Measurements from ENCODE around the gene TTC12.

The TTC12 gene

DNA sequence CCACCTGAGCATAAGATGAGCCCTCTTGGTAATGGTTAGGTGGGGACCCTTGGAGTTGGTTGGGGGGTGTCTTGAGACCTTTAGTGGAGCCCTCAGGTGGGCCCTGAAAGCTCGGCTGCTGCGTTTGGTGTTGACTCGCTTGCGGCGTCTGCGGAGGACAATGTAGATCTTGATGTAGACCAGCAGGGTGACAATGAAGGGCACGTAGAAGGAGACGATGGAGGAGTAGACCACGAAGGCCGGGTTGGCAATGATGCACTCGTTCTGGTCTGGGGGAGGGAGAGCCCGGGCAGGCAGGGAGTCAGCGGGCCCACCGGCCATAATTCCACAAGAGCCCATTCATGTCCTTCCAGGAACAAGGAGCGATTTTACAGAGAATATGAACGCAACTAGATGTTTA lies 101.0 kb downstream of the TTC12 start:
- H3K36me3 ChIP-seq (ENCODE audit: control insufficient read depth in 1 of 2, insufficient read depth in 2 of 2, low read depth in 1 of 2, low read length in 2 of 2): no peaks in the 10 kb centered on the region
- DNase-seq: no peak
- no peaks in the 10 kb centered on the region for H3K79me1 ChIP-seq (replicated peaks; ENCODE audit: low read length, poor library complexity, severe bottlenecking)
- no peak overlapping the region for H3K4me3 ChIP-seq (ENCODE audit: insufficient read depth in 1 of 2, low read depth in 1 of 2, low read length in 2 of 2)
- H3K23ac ChIP-seq (ENCODE audit: low read length in 2 of 2): no peak overlapping the region
- H3K27ac ChIP-seq (ENCODE audit: low read length, poor library complexity, severe bottlenecking): no peak overlapping the region
- no peak overlapping the region for H3K18ac ChIP-seq (ENCODE audit: low read depth in 1 of 2, low read length in 2 of 2)
- peaks cover 0 to 38% of the 10 kb centered on the region in 2 experiments for H3K27me3 ChIP-seq (ENCODE audit: control insufficient read depth in 1 of 2, insufficient read depth in 1 of 2, low read length in 2 of 2)
- no peak overlapping the region for H3K4ac ChIP-seq (ENCODE audit: low read depth in 1 of 2, low read length in 2 of 2)
- no peak overlapping the region for H4K91ac ChIP-seq (ENCODE audit: low read length)
- no peak overlapping the region for H2BK5ac ChIP-seq (ENCODE audit: low read depth, low read length, poor library complexity, severe bottlenecking)
- no peak overlapping the region for H2AFZ ChIP-seq (ENCODE audit: low read depth, low read length)
- no peaks in the 10 kb centered on the region for H3K9me3 ChIP-seq (ENCODE audit: control insufficient read depth, low read length)
- no peak overlapping the region for H2AK5ac ChIP-seq (ENCODE audit: low read length, severe bottlenecking)
- H3K14ac ChIP-seq (ENCODE audit: low read length in 2 of 2): no peak overlapping the region
- WGBS: 95% methylated on average over 16 of the region's 16 CpGs
- H3K9ac ChIP-seq (ENCODE audit: low read length): no peak overlapping the region
- no peak overlapping the region for H2BK120ac ChIP-seq (ENCODE audit: low read depth, low read length)
- H3K4me2 ChIP-seq (ENCODE audit: low read length, poor library complexity, severe bottlenecking): no peak overlapping the region
- H2BK15ac ChIP-seq (ENCODE audit: low read depth, poor library complexity, severe bottlenecking): no peak overlapping the region
- no peak overlapping the region for H4K8ac ChIP-seq (ENCODE audit: low read length)
- H3K4me1 ChIP-seq (ENCODE audit: control insufficient read depth, insufficient read depth, low read depth, low read length): no peaks in the 10 kb centered on the region
- no peak overlapping the region for H2BK12ac ChIP-seq (ENCODE audit: low read length in 2 of 2)

Data from mesenchymal stem cell (in vitro differentiated cells and primary cell).